Measurements from ENCODE around the gene APOD. TPM values are rescaled to one million over a fixed set of nuclear protein-coding genes. Genes with fewer than 3 reads are reported as not detected.
"Not testable (repeated sequence)": the region's sequence is repeated elsewhere in the genome, so short reads cannot be mapped to it uniquely, and the experiment has no call there.

The APOD gene
- 236 TPM for total RNA-seq

DNA sequence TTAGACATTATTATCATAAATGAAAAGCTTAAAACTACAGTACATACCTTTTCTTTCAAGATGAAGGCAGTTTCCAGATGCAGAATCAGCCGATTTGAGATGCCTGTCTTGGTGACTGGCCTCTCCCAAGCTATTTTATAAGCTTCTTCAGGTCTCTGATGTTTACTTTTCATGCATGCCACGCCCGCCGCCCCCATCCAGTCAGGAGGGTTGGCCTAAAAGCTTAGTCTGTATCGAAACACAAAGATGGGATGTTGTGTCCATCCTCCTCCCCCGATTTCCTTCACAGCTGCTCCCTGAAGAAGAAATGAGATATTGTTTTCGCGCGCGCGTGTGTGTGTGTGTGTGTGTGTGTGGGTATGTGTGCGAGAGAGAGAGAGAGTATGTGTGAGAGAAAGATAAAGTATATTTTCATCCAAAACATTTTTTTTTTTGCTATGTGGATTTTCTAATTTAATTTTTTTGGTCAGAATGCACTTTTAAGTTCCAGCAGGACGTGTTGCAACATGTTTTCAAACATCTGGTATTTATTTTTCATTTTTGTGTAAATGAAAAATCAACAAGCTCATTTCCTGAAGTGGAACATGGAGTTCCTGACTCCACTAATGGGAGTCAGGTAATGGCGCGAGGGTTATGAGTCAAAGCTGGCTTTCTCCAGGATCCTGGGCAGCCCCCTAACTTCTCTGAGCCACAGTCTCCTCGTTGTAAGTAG, at the start of gene APOD:
TSS of gene APOD (minus strand) at position 110 of the 712 bp plus-strand sequence. CDS start 4,479 bp downstream, outside the sequence.
- intact Hi-C loops (cut with DNase I), result no loop called here
- Histone ChIP-seq H3K36me3 (no peaks in the 10 kb centered on the region), H3K4me3 (peak within 1 kb of the TSS in 1 of 2 donors; percentile 8), H3K9me3 (no peaks in the 10 kb centered on the region), H3K4me1 (no peaks in the 10 kb centered on the region), H3K27ac (no peak within 1 kb of the TSS), H3K27me3 (no peaks in the 10 kb centered on the region)
- no peak for DNase-seq (ENCODE audit: low spot score in 2 of 2)
- TF ChIP-seq, protein P1, sequence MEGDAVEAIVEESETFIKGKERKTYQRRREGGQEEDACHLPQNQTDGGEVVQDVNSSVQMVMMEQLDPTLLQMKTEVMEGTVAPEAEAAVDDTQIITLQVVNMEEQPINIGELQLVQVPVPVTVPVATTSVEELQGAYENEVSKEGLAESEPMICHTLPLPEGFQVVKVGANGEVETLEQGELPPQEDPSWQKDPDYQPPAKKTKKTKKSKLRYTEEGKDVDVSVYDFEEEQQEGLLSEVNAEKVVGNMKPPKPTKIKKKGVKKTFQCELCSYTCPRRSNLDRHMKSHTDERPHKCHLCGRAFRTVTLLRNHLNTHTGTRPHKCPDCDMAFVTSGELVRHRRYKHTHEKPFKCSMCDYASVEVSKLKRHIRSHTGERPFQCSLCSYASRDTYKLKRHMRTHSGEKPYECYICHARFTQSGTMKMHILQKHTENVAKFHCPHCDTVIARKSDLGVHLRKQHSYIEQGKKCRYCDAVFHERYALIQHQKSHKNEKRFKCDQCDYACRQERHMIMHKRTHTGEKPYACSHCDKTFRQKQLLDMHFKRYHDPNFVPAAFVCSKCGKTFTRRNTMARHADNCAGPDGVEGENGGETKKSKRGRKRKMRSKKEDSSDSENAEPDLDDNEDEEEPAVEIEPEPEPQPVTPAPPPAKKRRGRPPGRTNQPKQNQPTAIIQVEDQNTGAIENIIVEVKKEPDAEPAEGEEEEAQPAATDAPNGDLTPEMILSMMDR (IDR thresholded peaks at IDR 0.05), result no peak

DNA sequence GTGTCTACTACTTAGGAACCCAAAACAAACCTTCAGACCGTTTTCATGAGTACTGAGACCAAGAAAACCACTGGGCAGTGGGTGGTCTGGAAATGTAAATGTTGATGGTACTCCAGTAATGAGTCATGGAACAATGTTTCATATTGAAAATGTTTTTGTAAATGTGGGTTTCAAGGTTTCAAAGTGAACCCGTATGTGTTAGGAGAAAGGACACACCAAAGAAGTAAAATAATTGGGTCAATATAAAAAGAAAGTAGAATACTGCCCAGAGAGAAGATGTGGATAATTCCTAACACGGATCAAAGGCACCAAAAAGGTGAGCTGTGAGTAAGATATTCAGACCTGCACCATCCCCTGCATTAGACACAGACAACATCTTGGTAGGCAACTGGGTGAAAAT, 49.6 kb upstream of the APOD start:
- H3K27ac ChIP-seq; H3K9me3 ChIP-seq; H3K4me3 ChIP-seq; H3K27me3 ChIP-seq; intact Hi-C loops (cut with DNase I); DNase-seq (ENCODE audit: low spot score in 2 of 2); H3K4me1 ChIP-seq; H3K36me3 ChIP-seq: not testable (repeated sequence)

DNA sequence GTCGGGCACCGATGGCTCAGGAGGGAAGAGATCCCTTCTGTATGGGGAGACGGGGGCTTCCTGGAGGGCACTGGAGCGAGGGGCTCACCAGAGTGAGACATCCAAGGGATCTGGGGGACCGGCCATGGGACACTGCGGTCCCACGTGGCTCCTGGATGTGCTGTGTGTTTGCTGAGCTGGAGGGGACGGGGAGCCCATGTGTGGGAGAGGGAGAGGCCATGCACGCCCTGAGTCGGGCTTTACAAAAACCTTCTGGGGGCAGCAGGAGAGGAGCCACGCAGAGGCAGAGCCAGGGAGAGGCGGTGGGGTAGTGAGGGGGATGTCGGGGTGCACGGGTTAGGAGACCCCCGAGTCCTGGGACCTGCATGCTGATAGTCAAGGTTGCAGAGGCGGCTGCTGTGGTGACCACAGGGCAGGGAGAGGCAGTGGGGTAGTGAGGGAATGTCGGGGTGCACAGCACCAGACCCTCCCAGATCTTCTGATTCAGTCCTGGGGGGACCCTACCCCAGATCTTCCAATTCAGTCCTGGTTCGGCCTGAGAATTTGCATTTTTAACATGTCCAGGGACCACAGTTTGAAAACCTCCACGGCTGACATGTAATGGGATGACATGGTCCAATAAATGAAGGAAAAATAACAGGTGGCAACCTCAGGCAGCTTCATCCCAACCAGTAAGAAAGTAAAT, 48.9 kb upstream of the APOD start:
- intact Hi-C loops (cut with DNase I); H3K4me3 ChIP-seq; H3K4me1 ChIP-seq; H3K36me3 ChIP-seq; DNase-seq (ENCODE audit: low spot score in 2 of 2); H3K27me3 ChIP-seq; H3K27ac ChIP-seq; H3K9me3 ChIP-seq: not testable (repeated sequence)

DNA sequence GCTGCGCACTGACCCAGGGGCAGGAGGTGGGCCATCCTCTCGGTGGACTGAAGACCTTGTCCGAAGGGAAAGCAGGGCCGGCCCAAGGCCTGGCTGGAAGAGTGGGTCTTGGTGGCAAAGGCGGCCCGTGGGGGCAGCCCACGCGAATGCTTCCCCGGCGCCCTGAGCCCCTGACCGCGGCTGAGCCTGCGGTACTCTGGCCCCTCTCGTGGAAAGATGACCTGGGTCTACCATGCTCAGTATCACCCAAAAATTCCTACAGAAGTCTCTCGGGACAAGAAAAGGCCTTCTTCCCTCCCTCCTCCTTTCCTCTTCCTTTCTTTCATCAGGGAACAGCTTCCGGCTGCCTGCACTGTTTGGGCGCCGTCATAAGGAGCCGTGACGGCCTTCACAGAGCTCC, 48.3 kb upstream of the APOD start:
- intact Hi-C loops (cut with DNase I); H3K36me3 ChIP-seq; H3K4me3 ChIP-seq; H3K27me3 ChIP-seq; H3K27ac ChIP-seq; H3K4me1 ChIP-seq; DNase-seq (ENCODE audit: low spot score in 2 of 2); H3K9me3 ChIP-seq: not testable (repeated sequence)

DNA sequence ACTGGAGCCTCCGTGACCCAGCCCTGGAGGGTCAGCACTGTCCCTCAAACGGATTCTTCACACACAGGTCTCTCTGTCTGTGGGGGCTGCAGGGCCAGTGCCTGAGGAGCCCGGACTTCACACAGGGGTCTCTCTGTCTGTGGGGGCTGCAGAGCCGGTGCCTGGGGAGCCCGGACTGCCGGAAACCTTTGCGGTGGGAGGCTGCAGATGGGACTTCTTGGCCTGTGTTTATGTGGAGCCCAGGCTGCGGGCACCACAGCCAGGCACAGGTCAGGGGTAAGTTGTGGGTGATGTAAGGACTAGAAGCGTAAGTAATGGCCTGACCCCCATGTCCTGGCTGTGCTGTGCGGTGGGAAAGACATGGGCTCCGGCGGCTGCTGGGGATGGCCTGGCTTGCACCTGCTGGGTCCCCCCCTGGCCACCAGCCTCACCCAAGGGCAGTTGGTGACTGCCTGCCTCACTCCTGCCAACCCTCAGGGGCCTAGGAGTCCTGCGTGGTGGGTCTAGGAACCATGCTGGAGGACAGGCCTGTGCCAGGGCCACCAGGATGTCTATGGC, 47.3 kb upstream of the APOD start:
- H3K4me3 ChIP-seq; DNase-seq (ENCODE audit: low spot score in 2 of 2); H3K4me1 ChIP-seq; H3K36me3 ChIP-seq; H3K27ac ChIP-seq; H3K27me3 ChIP-seq; H3K9me3 ChIP-seq; intact Hi-C loops (cut with DNase I): not testable (repeated sequence)

DNA sequence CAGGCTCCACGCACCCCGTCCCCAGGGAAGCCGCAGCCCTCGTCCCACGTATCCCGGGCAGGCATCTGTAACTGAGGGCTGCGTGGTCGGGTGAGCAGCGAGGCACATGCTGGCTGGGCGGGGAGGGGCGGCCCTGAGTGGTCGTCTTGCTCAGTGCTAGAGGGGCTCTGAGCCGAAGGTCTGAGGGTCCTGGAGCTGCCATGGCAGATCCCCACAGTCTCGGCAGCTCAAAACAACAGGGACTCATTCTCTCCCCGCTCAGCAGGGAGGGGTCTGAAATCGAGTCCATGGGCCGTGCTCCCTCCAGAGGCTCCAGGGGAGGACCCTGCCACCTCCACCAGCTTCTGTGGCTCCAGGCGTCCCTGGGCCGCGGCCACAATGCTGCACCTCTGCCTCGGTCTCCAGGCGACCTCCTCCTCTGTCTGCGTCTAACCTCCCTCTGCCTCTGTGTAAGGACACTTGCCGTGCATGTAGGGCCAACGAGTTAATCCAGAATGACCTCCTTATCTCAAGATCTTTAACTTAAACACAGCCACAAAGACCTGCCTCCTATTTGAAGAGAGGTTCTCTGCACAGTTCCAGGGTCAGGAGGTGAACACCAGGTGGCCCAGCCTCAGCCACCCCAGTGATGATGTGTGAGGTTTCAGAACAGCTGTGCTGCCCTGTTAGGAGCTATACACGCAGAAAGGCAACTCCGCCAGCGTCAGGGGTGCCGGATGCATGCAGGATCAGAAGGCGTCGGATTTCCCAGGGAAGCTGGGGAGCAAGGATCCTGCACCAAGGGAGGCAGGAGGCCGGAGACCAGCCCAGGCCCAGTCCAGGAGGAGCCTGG, 46.6 kb upstream of the APOD start:
- not testable (repeated sequence) for DNase-seq (ENCODE audit: low spot score in 2 of 2)

DNA sequence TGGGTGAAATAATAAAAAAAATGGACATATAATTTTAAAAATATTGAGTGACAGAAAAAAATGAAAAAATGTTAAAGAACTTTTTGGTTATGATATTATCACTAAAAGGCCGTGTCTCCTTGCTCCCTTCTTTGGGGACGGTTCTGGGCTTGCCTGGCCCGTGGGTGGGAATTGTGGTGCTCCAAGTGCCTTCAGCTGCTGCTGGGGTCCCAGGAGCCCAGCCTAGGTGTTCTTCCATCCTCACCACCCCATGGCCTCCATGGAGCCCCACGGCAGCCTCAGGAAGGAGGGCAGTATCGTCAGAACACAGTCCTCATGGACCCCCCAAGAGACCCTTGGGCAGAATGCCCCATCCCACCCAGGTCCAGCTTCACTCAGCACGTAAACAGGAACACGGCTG, 45.9 kb upstream of the APOD start:
- H3K4me1 ChIP-seq; H3K27me3 ChIP-seq; intact Hi-C loops (cut with DNase I); H3K9me3 ChIP-seq; DNase-seq (ENCODE audit: low spot score in 2 of 2); H3K36me3 ChIP-seq; H3K4me3 ChIP-seq; H3K27ac ChIP-seq: not testable (repeated sequence)

More for the DNA sequence above, 46.6 kb upstream of the APOD start:
- H3K4me1 ChIP-seq; H3K9me3 ChIP-seq; H3K27me3 ChIP-seq; H3K36me3 ChIP-seq; intact Hi-C loops (cut with DNase I); H3K27ac ChIP-seq; H3K4me3 ChIP-seq: not testable (repeated sequence)

DNA sequence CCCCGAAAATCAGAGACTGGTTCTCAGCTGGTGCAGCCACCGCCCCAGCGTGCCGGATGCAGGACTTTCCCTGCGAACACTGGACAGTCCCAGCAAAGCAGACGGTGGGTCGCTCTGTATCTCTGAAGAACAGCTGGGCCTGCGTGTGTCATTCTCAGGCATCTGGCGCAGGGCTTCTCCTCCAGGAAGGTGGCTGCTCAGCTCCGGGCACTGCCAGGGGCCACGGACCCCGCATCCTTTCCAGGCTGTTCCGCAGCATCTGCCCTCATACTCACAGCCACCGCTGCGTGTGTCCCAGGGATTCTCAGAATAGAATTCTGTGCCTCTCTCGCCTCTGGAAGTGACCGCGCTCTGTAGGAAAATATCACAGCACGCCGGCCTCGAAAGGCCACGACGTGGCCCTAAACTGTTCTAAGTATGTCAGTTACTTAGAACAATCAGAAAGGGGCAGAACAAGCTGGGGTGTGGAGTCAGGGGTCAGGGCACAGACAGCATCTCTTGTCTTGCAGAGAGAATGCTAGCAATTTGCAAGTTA, 44.7 kb upstream of the APOD start:
- not testable (repeated sequence) for DNase-seq (ENCODE audit: low spot score in 2 of 2); H3K4me1 ChIP-seq

DNA sequence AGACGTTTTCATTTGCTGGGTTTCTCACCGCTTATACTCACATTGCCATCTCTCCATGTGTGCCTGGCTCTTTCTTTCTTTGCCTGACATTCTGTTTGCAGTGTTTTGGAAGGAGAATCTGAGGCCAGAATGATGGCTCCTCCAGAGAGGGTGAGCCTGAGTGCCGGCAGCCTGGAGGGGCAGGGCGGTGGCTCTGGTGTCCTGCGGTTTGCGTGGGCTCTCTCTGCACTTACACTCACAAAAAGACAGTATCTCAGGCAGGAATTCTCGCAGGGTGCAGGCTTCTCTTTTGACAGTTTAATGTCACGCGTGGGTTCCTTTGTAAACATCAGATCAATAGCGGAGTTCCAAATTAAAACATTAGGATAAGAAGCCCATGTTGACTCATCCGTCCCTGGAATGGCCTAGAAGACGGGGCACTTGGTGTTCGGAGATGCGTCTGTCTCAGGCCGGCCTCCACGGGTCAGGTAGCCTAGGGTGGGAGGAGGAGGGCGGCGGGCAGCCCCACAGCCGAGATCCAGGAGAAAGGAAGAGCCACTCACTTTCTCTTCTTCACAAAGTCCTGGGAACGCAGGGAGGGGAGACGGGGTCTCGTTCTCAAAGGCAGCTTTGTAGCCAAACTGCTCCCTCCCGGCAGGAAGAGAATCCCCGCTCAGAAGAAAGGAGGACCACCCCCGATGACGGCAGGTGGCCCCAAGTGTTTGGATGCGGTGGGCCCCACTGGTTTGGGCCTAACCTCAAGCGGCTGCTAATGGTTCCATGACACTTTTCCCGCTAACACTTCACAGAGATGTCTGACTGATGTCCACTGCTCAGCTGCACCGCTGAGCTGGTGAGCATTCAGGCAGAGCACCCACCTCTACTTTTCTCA, 44.0 kb upstream of the APOD start:
- H3K9me3 ChIP-seq; H3K36me3 ChIP-seq; H3K27me3 ChIP-seq; DNase-seq (ENCODE audit: low spot score in 2 of 2); H3K27ac ChIP-seq; H3K4me3 ChIP-seq; intact Hi-C loops (cut with DNase I); H3K4me1 ChIP-seq: not testable (repeated sequence)

More for the DNA sequence above, 44.7 kb upstream of the APOD start:
- intact Hi-C loops (cut with DNase I); H3K27ac ChIP-seq; H3K27me3 ChIP-seq; H3K4me3 ChIP-seq; H3K36me3 ChIP-seq; H3K9me3 ChIP-seq: not testable (repeated sequence)

DNA sequence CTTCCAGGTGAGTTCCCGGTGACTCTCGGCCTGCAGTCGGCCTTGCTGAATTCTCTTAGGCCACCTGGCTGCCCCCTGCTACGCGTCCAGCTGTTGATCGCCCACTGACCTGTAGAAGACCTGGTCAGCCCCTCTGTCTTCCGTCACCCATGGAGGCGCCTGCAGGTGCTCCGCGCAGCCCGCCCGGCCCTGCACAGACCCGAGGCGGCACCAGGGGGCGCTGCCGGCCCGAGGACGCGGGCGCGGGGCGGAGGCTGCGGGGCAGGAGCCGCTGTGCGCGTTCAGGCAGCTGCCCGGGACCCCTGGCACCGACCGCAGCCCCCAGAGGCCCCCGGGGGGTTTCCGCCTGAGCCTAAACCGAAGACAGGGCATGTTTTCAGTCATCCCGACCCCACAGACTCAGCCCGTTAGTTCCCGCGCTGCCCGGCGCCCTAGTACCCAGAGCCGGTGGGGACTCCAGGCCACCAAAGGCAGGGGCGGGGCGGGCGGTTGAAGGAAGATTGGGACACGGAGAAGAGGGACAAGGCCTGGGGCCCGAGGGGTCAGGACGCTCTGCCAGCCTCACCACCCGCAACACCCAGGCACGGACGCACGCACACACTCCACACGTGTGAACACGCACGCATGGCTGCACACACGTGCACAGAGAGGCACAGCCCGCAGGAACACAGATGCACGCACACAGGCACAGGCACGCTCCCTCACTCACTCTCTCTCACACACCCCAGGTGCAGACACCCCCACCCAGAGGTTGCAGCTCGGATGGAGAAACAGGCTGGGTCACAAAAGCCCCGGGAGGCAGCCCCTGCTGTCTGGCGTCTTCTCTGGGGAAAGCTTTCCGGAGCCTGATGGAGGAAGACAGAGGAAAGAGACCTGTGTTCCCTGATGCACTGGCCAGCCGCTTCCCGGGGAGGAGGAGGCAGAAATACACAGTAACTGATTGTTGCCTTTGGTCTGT, 41.1 kb upstream of the APOD start:
- intact Hi-C loops (cut with DNase I); DNase-seq (ENCODE audit: low spot score in 2 of 2); H3K4me1 ChIP-seq; H3K36me3 ChIP-seq; H3K27ac ChIP-seq; H3K9me3 ChIP-seq; H3K27me3 ChIP-seq: not testable (repeated sequence)
- H3K4me3 ChIP-seq, result peak overlapping the region in 1 of 2 donors; percentile 31

DNA sequence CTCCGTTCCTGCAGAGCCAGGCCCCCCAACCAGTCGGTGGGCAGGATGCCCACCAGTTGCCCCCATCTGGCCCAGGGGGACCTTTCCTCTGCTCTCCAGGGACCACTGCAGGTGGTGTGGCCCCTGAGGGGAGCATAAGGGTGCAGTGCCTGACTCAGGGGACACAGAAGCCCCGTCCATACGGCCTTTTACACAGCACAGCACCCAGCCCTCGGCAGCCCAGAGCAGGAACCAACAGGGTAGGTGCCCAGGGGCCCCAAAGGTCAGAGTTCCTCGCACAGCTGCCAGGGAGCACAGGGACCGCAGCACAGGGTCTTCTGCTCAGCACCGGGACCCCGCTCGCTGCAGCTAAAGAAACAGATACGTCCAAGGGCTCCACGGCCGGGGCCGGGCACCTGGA, 40.4 kb upstream of the APOD start:
- H3K4me1 ChIP-seq; H3K4me3 ChIP-seq; H3K36me3 ChIP-seq; H3K27ac ChIP-seq; H3K27me3 ChIP-seq; H3K9me3 ChIP-seq; intact Hi-C loops (cut with DNase I); DNase-seq (ENCODE audit: low spot score in 2 of 2): not testable (repeated sequence)

Measured in ascending aorta (tissue), 2 donors.